Cardiac atrium fibroblast (primary cell): ENCODE data around the gene SCYGR3. TPM values are rescaled to one million over a fixed set of nuclear protein-coding genes. Genes with fewer than 3 reads are reported as not detected.

ENCODE experiments used
- total RNA-seq: library from RNA; depleted of rRNA; stranded (reverse); fragments of >200 nt; gene quantifications from 2 replicates; pipeline ENCODE4 v1.2.3, GENCODE V29; 2015

The SCYGR3 gene, protein sequence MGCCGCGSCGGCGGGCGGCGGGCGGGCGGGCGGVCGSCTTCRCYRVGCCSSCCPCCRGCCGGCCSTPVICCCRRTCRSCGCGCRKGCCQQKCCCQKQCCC
- total RNA-seq, result not detected in 2 replicates

DNA sequence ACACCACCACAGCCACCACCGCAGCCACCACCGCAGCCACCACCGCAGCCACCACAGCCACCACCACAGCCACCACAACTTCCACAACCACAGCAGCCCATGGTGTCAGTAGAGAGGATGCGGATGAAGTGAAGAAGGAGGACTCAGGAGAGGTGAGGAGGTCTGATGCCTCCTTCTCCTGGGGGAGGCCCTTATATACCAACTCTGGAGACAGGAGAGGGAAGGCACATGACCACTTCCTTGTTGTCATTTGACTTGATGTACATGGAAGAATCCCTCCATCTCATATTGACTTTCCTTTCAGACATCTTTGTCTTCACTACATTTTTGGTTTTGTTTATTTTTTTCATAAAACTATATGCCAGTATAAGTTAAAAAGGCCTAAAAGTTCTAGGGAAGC, at the start of gene SCYGR3:
SCYGR3 (minus strand) TSS at position 101 of the 400 bp plus-strand sequence; CDS start at position 101, 0 bp downstream.

DNA sequence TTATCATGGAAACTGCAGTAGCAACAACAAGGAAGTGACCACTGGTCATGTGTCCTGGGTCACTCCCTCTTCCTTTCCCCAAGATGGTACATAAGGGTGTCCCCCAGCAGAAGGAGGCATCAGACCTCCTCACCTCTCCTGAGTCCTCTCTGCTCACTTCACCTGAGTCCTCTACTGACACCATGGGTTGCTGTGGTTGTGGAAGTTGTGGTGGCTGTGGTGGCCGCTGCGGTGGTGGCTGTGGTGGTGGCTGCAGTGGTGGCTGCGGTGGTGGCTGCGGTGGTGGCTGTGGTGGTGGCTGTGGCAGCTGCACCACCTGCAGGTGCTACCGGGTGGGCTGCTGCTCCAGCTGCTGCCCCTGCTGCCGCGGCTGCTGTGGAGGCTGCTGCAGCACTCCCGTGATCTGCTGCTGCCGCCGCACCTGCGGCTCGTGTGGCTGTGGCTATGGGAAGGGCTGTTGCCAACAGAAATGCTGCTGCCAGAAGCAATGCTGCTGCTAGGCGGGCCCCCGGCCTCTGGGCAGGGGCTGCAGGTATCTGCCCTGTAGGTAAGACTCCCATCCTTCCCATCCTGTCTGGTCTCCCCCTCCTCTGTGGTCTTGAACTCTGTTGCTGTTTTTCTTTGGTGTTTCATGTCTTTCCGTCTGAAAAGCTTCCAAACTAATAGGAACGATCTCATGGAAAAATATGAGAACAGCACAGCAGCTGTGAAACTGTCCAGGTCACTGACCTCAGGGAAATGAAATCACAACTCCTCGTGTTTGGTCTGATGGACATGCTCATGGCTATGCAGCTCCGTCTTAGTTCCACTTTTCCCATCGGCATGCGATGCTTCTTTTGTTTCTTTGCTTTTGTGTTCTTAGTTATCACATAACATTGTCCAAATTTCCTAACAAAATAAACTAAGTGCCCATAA, 2.9 kb upstream of the SCYGR3 start, which contains the start of gene SCYGR4:
SCYGR4 (plus strand) TSS at position 183 of the 915 bp plus-strand sequence; CDS start at position 183, 0 bp downstream.

DNA sequence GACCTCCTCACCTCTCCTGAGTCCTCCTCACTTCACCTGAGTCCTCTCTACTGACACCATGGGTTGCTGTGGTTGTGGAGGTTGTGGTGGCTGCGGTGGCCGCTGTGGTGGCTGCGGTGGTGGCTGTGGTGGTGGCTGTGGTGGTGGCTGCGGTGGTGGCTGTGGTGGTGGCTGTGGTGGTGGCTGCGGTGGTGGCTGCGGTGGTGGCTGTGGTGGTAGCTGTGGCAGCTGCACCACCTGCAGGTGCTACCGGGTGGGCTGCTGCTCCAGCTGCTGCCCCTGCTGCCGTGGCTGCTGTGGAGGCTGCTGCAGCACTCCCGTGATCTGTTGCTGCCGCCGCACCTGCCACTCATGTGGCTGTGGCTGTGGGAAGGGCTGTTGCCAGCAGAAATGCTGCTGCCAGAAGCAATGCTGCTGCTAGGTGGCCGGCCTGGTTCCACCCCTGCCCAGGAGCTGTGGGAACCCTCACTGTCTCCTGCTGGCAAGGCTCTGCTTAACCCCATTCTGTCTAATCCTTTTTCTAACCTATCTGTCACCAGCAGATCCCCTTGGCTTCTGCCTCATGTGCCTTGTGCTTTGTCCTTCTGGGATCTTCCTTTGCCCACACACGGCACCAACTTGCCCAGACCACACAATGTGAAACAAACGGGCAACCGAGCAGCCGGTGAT, 15.7 kb downstream of the SCYGR3 start, which contains the start of gene SCYGR2:
SCYGR2 (plus strand) TSS at position 59 of the 669 bp plus-strand sequence; CDS start at position 59, 0 bp downstream.

Other genes with a start within 250 kb of the SCYGR3 start
- not detected in 2 replicates for gene TM4SF20, start 235.5 kb downstream of the SCYGR3 start, total RNA-seq
- gene SCYGR1, start 226.9 kb downstream of the SCYGR3 start, total RNA-seq, result not detected in 2 replicates
- gene AGFG1, start 142.7 kb downstream of the SCYGR3 start, total RNA-seq, result 79.9 and 83.4 TPM in 2 replicates
- not detected in 2 replicates for gene SCYGR2, start 15.9 kb downstream of the SCYGR3 start, total RNA-seq
- gene SCYGR4, start 2.7 kb upstream of the SCYGR3 start, total RNA-seq, result not detected in 2 replicates
- not detected in 2 replicates for gene SCYGR5, start 52.0 kb upstream of the SCYGR3 start, total RNA-seq
- 2.2 and 2.6 TPM in 2 replicates for gene SLC19A3, start 103.2 kb upstream of the SCYGR3 start, total RNA-seq
- not detected in 2 replicates for gene SCYGR6, start 109.9 kb upstream of the SCYGR3 start, total RNA-seq
- not detected in 2 replicates for gene SCYGR7, start 113.5 kb upstream of the SCYGR3 start, total RNA-seq
- gene SCYGR8, start 131.1 kb upstream of the SCYGR3 start, total RNA-seq, result not detected in 2 replicates
- gene CCL20, start 199.0 kb upstream of the SCYGR3 start, total RNA-seq, result 0.54 and 0.65 TPM in 2 replicates